ENCODE measurements around the gene PSG5. TPM values are rescaled to one million over a fixed set of nuclear protein-coding genes. Genes with fewer than 3 reads are reported as not detected.
"Not testable (repeated sequence)": the region's sequence is repeated elsewhere in the genome, so short reads cannot be mapped to it uniquely, and the experiment has no call there.

Gene PSG5
- total RNA-seq (2014; rRNA removed; shearing (Covaris generic)): not detected in 2 replicates

DNA sequence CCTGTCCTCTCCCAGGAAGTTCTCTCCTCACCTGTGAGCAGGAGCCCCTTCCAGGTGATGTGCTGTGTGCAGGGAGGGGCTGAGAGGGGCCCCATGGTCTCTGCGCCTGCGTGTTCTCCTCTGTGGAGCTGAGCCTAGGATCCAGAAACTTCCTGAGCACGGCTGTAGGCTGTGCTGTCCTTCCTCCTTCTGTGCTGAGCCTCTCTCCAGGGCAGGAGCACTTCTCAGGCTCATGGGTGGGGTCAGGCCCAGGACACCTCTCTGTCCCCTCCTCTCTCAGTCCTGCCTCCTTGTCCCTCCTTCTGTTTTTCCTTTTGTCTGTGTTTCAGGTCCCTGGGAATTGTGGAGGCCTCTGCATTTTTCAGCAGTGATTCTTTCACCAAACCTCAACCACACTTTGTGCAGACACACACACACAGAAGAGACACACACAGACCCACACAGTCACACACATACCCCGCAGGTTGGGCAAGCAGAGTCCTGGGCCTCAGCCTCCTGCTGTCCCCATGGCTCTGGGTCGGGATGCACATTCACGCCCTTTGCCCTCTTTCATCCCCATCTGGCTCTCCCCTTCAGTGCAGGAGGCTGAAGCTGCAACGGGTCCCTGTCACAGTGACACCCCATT is at the start of gene PSG5:
PSG5 (minus strand) TSS at position 226 of the 625 bp plus-strand sequence; CDS start at position 95, 131 bp downstream.
- not testable (repeated sequence) for DNase-seq (ENCODE audit: low spot score)

GRCh38 chr19:43235686-43236085 is 49.4 kb upstream of the PSG5 start:
- DNase-seq (ENCODE audit: low spot score): peak; percentile 36

- peak; percentile 78 for DNase-seq (ENCODE audit: low spot score)
Observed at GRCh38 chr19:43229315-43229714, 43.0 kb upstream of the PSG5 start.

DNA sequence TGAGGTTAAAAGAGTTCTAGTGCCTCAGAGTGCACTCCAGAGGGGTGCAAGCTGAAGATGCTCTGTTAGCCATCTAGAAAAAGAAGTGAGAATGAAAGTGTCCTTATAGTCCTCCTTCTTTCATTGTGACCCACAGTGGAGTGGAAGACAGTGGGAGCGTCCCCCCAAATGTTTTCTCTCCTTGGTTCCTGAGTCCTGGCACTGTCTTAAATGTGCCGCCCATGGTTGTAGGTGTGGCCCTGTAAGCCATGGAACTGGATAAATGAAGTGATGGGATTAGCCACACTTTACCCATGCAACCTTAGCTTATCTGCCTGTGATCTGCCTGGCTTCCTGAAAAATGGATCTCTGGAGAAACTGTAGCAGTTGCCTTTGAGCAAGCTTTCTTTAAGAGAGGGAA is 42.4 kb upstream of the PSG5 start:
- not testable (repeated sequence) for DNase-seq (ENCODE audit: low spot score)

GRCh38 chr19:43226986-43227385 is 40.6 kb upstream of the PSG5 start:
- peak; percentile 16 for DNase-seq (ENCODE audit: low spot score)

DNA sequence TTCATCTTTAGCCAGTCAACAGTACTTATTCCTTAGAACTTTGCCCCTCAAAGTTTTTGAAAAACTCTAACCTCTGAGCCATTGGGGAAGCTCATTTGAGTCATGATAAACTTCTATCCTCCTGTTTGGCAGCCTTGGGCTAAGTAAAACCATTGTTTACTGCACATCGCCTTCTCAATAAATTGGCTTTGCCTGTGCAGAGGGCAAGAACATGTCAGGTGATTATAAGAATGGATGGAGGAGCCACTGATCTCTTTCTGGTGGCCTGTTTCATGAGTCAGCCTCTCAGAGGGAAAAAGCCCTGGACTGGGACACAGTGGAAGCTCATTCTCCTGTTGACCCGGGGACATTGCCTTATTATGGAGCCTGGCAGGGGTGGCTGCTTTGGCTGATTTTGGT is 38.5 kb upstream of the PSG5 start:
- DNase-seq (ENCODE audit: low spot score): no peak

GRCh38 chr19:43224201-43224854 is 38.0 kb upstream of the PSG5 start:
- not testable (repeated sequence) for DNase-seq (ENCODE audit: low spot score)

GRCh38 chr19:43221891-43222290 is 35.6 kb upstream of the PSG5 start:
- DNase-seq (ENCODE audit: low spot score): not testable (repeated sequence)

GRCh38 chr19:43219136-43219535 is 32.8 kb upstream of the PSG5 start:
- not testable (repeated sequence) for DNase-seq (ENCODE audit: low spot score)

- DNase-seq (ENCODE audit: low spot score): not testable (repeated sequence)
Observed at GRCh38 chr19:43215881-43216280, 29.5 kb upstream of the PSG5 start.

GRCh38 chr19:43207991-43208390 is 21.7 kb upstream of the PSG5 start:
- no peak for DNase-seq (ENCODE audit: low spot score)

DNA sequence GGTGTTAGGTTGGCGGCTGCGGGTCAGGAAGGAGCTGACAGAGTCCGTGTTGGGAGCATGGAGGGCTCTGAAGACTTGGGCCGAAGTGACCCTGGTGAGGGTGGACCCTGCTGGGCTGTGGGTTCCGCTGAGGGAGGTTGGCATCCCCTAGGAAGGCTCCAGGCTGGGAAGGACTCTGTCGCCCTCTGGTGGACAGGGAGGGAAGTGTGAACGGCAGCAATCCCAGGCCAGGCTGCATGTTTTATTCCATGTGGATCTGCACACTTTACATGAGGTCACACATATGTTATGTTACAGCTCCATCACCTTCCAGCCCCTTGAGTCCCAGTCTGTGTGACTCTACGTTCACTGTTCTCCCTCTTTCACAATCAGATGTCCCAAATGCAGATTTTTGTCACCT is 20.8 kb upstream of the PSG5 start:
- peak; percentile 50 for DNase-seq (ENCODE audit: low spot score)

DNA sequence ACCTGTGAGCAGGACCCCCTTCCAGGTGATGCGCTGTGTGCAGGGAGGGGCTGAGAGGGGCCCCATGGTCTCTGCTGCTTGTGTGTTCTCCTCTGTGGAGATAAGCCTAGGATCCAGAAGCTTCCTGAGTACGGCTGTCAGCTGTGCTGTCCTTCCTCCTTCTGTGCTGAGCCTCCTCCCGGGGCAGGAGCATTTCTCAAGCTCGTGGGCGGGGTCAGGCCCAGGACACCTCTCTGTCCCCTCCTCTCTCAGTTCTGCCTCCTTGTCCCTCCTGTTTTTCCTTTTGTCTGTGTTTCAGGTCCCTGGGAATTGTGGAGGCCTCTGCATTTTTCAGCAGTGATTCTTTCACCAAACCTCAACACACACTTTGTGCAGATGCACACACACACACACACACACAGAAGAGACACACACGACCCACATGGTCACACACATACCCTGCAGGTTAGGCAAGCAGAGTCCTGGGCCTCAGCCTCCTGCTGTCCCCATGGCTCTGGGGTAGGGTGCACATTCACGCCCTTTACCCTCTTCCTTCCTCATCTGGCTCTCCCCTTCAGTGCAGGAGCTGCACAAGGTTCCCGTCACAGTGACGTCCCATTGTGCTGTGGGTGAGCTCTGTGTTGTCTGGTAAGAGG is 19.3 kb upstream of the PSG5 start, which contains the start of gene PSG4:
PSG4 (minus strand) TSS at position 168 of the 635 bp plus-strand sequence; CDS start at position 66, 102 bp downstream.
- DNase-seq (ENCODE audit: low spot score): not testable (repeated sequence)

DNA sequence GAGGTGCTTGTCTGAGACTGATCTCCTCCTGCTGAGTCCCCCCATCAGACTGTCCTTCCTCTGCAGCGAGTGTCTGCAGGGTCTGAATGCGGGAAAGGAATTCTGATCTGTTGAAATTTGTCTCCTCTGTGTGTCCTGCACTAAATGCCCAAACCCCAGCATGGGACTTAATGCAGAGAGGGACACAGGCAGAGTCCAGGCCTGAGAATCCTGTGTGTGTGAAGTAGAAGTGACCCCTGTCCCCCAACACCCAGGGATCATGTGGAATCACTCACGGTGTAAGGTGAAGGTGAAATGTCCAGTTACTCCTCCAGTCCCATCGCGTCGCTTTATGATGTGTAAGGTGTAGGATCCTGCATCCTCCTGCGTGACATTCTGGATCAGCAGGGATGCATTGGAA is 17.3 kb upstream of the PSG5 start:
- not testable (repeated sequence) for DNase-seq (ENCODE audit: low spot score)

GRCh38 chr19:43201891-43202290 is 15.6 kb upstream of the PSG5 start:
- not testable (repeated sequence) for DNase-seq (ENCODE audit: low spot score)

DNA sequence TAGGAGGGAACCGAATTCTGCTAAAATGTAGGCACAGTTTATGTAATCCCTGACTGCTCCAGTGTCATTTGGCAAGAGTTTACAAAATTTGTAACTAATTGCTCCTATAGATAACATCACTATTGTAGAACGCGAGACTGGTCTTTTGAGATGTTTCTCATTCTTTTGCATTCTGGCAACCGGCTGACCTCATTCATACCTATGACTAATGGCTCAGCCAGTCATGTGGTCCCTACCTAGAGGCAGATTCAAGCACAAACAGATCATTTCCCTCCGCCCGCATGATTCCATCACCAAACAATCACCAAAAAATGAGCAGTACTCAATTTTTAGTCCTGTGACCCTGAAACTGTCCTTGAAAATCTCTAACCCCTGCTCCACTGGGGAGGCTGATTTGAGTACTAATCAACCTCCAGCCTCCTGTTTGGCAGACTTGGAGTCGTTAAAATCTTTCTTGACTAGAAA is 15.0 kb upstream of the PSG5 start:
- DNase-seq (ENCODE audit: low spot score): not testable (repeated sequence)

DNA sequence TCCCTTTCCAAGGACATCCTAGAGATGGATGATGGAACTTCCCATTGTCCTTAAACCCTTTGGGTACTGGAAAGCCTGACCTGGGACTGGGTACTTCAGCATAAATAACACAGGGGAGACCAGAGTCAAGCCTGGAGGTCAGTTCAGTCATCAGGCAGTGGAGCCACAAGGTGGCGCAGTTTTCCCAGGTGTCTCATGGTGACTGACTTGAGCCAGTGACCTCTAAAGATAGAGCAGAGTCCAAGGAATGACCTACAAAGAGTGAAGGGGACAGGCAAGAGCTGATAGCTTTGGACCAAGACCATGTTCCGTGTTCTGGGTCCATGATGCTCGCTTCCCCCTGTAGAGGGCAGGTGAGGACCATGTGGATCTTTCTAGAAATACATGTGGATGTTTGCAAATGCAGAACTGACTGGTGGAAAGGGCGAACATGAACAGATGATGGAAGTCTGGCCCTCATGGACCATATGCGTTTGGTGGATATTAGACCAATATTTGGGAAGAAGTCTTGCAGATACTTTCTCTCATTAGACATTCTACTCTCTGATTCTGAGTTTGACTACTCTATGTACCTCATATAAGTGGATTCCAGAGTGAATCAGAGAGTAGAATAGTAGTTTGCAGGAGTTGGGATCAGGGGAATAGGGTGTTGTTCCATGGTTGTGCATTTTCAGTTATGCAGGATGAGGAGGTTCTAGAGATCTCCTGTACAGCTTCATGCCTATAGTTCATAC is 12.5 kb upstream of the PSG5 start:
- peak; percentile 37 for DNase-seq (ENCODE audit: low spot score)

DNA sequence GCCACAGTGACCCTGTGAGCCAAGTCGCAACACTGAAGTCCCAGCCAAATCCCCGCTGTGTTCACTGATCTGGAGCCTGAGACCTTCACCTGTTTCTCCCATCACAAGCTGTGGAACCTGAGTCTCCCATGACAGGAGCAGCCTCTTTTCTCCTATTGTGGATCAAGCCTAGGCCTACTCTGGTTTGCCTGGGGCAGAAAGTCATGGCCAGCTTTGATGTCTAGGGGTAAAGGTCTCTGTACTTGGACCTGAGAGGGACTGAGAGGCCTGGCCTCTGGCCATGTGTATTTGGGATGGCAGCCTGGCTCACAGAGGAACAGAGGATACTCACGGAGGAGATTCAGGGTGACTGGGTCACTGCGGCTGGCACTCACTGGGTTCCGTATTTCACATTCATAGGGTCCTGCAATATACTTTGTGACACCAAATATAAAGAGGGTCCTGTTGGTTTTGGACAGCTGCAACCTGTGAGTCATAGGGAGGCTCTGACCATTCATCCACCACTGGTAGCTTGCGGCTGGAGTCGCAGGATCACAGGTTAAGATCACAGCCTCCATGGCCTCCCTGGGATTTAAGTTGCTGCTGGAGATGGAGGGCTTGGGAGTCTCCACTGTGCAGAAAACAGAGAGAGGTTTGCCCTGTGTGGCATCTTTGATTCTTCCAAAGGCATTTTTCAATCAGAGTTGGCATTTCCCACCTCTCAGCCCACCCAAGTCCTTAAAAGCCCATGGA is 11.5 kb upstream of the PSG5 start:
- not testable (repeated sequence) for DNase-seq (ENCODE audit: low spot score)

DNA sequence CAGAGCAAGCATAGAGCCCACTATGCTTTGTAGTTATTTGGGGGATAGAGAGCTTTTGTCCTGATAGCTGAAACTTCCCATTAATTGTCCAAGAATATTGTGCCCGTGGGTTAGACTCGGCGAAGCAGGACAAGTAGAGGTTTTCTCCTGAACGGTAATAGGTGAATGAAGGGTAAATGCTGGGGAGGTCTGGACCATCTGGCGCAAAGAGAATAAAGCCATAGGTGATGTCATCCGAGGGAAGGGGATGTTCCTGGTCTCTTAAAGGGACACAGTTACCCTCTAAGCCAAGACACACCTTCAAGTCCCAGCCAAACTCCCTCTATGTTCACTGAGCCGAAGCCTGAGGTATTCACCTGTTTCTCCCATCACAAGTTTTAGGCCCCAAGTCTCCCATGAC is 8.1 kb upstream of the PSG5 start:
- DNase-seq (ENCODE audit: low spot score): not testable (repeated sequence)

GRCh38 chr19:43192381-43193155 is 6.2 kb upstream of the PSG5 start:
- not testable (repeated sequence) for DNase-seq (ENCODE audit: low spot score)

All from HT-29 (cell line).